HTERT RPE-1 (cell line): ENCODE data around the gene ANKS6.

Experiments used
- in situ Hi-C: fragments of 300-500 bp; cut with MboI; formaldehyde crosslinking; loops from 4 replicates; pipeline ENCODE4 v1.14.3; 2020; ENCODE audit warnings: low sequenced_read_pairs

The ANKS6 gene

DNA sequence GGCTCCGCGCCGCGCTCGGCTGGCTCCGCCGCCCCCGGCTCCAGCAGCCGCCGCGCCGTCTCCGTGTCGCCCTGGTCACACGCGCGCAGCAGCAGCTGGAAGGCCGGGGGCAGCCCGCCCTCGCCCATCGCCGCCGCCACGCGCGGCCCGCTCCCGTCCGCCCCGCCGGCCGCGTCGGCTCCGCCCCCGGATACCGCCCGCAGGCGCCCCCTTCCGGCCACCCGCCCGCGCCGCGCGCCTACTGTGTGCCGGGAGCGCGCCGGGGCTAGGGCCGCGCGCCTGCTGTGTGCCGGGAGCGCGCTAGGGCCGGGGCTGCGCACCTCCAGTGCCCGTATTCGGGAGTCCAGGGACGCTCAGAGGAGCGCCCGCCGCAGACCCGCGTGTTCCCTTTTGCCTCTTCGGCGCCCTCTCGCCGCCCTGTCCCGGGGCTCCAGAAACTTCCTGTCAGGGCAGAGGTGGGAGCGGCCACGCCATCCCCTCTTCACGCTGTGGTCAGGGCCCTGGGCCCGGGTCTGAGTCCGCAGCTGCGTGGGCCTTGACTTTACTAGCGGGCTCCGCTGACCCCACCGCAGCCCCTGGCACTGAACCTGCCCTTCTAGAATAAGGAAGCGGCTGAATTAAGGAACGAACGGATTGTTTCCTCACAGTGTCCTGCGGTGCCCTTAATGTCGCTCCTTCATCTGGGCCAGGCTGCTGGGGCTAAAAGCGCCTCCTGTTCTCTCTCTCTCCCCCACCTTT, at the start of gene ANKS6:
Gene ANKS6, minus strand, starts transcription at position 192 of the 738 bp plus-strand sequence. Its CDS starts 64 bp downstream, at position 128.
- in situ Hi-C loops, result no loop called here

DNA sequence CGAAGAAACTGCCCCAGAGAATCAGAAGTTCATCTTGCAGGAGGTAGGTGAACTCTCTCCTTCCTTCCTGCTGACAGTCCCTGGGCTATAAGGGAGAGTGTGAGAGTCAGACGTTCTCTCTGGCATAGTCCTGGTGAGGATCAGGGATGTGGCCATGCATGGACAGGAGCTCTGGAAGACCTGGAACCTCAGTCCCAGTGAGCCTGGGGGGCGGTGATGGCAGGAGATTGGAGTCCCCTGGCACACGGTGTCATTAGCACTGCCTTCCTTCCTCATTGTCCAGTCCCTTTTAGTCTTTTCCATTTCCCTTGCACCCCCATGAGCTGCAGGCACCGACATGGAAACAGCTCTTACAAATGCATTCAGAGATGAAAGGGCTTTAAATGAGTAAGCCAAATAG, 49.7 kb upstream of the ANKS6 start:
- in situ Hi-C loops, result no loop called here

DNA sequence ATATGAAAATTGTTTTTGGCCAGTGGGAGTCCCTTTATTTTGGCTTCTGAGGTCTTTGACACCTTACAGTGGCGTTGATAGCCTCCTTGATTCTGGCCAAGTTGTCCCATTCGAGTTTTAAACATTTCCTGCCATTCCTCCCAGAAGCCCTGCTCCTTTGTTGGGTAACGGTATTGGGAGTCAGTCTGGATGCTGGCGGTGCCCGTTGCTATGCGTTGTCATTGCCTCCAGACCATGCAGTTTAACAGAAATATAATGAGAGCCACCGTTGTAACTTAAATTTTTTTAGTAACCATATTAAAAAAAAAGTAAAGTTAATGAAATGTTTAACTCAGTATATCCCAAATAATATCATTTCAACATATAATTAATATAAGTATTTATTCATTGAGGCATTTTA, 46.2 kb upstream of the ANKS6 start:
- in situ Hi-C loops, result no loop called here

DNA sequence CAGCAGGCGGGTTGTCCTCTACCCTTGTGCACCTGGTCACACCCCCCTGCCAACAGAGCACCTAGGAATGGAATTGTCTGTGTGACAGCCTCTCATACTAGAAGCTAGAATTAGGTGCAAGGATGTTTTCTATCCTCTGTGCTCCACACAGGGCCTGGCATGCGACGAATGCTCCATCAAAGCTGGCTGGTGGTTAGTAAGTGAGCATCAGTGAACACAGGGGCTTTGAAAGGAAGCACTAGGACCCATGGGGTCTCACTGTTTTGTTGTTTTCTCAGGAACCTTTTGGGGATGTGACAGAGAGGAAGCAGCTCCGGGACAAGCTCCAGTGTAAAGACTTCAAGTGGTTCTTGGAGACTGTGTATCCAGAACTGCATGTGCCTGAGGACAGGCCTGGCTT, 43.4 kb upstream of the ANKS6 start:
- in situ Hi-C loops, result no loop called here

DNA sequence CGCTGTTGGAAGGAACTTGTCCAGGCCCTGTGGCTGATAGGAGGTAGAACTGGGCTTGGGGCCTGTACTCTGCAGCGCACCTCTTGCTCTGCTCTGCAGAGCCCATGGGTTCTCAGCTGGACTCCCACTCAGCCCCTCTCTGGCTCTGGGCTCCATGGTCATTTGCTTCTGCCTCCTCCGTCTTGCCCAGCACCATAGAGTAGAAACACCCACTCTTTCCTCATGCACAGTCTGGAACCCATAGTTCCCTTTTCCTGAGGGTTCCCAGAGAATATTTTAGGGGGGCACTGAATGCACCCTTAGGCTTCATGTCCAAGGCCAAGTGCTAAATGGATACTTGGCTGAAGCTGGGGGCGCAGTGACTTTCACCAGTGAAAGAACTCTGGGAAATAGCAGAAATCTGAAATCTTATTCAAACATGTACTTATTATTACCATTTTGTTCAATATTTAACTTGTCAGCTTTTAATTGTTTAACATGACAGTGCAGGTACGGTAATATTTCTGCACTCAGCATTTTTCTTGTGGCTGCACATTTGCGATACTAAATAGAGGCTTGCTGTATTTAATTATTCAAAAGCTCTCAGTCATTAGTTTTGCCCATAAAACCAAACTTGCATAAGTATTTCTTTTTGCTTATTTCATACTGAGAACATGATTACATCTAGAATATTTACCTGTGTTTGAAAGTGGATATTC, 42.7 kb upstream of the ANKS6 start:
- in situ Hi-C loops, result no loop called here

DNA sequence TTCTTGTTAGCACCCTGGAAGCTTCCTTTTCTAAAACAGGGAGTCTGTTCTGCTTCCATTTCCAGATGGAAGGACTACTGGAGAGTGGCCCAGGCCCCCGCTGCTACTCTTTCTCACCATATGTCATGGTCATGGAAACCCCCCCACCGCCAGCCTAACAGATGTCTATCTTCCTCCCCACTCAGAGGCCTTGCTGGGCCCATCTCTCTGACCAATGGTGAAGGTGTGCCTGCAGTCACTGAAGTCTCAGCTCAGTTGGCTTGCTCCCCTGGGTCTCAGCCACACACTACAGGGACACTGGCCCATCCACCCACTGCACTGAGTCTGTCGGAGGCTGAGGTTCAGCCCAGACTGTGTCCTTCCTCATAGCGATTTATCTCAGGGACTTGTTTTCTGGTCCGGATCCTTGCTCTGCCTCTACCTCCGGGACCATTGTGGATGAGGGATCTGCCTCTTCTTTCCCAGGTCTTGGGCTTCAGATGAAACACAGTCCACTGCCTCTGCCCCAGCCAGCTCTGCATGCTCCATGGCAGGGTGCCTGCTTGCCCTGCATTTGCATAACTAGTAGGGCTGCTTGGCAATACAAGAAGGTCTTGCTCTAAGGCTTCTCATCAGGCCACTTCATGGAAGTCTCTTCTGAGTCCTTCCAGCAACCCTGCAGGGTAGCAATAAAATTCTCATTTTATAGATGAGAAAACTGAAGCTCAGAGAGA, 42.0 kb upstream of the ANKS6 start:
- in situ Hi-C loops, result no loop called here

DNA sequence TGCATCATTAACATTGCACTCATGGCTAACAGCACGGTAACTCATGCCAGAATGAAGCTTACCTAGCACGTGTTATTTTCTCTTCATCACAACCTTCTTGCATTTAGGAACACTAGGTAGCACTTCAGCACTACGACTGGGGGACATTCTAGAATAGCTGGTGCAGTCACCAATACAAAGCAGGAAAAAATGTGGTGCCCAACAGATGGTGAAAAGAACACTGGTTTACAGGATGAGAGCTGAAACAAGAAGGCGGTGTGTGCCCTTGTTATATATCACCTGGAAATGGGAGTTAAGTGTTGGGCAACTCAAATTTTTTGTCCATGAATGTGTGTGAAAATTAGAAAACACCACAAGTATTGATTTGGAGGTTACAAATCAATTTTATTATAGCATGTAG, 41.2 kb upstream of the ANKS6 start:
- in situ Hi-C loops, result no loop called here

DNA sequence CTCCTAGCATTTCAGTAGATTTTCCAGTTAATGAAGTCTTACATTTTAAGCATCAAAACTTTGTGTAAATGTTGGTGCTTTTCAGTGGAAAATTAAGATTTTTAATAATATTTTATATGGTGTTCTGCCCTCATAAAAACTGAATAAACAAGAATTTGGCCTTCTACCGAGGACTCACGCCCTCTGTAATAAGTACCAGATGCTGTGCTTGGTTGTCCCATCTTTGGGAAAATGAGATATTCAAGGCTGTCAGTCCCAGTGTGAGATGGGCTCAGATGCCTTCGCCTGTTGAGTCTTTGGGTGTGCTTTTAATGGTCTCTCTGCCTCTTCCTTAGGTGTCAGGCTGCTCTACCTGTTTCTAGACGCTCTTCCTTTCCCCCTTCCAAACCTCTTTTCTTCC, 39.9 kb upstream of the ANKS6 start:
- in situ Hi-C loops, result no loop called here

DNA sequence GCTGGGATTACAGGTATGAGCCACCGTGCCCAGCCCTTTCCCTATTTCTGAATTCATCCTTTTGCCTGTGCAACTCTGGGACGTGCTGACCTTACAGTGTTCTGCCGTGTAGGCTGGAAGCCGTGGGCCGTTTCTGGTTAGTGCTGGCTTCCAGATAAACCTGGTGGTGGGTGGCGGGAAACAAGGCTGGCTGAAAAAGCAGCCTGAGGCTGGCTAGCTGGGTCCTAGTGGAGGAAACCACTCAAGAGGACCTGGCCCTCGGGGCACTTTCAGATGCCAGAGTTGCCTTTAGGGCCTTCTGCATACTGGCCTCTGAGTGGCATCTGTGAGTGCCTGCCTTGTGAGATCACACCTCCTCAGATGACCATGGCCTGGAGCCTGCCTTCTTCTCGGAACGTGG, 38.0 kb upstream of the ANKS6 start:
- in situ Hi-C loops, result no loop called here

DNA sequence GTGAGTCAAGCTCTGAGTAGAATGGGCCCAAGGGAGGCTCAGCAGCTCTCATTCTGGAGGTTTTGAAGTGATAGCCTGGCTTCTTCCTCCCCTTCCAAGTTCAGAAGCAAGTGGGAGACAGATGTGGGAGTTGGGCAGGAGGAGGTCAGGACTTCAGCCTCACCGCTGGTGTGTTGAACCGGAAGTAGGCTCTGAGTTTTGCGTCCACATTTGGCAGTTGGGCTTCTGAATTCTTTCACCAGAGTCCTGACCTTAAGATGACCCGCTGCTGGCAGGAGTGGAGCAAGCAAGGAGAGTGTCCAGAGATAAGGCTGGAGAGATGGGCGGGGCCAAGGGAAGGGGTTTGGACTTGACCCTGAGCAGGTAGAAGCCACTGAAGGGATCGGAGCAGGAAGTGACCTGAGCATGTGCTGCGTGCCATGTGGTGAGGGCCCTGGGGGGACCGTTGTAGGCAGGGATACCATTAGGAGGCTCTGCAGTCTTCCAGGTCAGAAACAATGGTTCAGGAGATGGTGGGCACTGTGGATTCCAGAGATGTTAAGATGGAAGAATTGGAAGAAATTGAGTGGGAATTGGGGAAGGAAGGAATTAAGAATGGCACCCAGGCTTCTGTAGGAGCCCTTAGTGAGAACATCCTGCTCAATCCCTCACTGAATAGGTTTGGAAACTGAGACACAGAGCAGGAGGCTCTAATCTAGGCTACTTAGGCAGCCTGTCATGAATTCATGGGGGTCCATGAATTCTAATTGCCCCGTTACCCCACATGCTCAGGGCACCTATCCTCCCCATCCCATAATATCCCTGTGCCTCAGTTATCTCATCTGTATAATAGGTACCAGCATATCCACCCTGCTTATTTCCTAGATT, 37.0 kb upstream of the ANKS6 start:
- in situ Hi-C loops, result no loop called here

DNA sequence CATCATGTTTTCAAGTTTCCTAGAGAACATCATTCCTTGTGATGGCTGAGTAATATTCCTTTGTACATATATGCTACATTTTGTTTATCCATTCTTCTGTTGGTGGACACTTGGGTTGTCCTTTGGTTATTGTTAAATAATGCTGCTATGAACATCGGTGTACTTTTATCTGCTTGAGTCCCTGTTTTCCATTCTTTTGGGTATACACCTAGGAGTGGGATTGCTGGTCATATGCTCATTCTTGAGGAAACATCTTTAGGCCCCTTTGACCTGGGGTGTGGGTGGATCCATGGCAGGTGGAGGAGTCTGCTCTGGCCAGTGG, 36.4 kb upstream of the ANKS6 start:
- in situ Hi-C loops, result no loop called here

DNA sequence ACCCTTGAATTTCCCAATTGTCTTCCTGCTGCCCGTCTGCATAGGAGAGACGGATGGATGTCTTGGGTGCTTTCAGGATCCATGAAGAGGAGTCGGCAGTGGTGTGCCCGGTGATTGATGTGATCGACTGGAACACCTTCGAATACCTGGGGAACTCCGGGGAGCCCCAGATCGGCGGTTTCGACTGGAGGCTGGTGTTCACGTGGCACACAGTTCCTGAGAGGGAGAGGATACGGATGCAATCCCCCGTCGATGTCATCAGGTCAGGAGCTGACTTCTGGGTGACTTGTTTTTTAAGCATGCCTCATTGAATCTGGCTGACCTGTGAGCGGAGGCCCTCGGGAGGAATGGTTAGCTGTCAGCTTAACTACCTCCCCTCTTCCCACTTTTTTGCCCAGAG, 35.3 kb upstream of the ANKS6 start:
- in situ Hi-C loops, result no loop called here

DNA sequence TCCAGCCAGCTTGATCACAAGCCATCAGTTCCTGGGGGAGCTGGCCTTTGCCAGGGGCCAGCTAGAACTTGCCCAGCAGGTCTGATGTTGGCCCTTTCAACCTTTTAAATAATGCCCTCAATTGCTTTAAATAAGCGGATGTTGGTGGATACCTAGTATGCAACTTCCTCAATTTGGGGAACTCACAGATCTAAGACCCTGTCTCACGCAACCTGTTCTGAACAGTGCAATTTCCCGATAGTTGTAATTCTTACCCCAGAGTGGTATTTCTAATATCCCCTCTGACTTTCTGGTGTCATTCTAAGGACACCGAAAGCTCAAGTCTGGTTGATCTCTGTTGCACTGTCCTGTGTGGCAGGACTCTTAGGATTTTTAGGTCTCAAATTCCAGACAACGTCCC, 34.2 kb upstream of the ANKS6 start:
- in situ Hi-C loops, result no loop called here

DNA sequence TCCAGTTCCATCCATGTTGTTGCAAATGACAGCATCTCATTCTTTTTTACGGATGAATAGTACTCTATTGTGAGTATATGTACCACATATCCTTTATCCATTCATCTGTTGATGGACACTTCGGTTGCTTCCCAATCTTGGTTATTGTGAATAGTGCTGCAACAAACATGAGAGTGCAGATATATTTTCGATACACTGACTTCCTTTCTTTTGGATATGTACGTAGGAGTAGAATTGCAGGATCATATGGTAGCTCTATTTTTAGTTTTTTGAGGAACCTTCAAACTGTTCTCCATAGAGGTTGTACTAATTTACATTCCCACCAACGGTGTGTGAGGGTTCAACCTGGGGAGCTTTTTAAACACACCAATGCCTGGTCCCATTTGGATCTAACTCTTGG, 33.4 kb upstream of the ANKS6 start:
- in situ Hi-C loops, result no loop called here

DNA sequence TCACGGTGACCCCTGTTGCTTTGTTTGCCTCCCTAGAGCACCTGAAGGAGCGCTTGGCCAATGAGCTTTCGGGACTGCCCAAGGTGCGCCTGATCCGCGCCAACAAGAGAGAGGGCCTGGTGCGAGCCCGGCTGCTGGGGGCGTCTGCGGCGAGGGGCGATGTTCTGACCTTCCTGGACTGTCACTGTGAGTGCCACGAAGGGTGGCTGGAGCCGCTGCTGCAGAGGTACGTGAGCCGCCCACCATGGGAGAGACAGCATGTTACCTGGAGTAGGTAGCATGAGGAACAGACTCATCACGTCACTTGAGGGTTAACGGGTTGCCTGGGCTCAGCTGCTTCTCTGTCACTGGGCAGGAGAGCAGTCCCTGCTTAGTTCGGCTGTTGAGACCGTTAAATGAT, 30.4 kb upstream of the ANKS6 start:
- in situ Hi-C loops, result no loop called here

DNA sequence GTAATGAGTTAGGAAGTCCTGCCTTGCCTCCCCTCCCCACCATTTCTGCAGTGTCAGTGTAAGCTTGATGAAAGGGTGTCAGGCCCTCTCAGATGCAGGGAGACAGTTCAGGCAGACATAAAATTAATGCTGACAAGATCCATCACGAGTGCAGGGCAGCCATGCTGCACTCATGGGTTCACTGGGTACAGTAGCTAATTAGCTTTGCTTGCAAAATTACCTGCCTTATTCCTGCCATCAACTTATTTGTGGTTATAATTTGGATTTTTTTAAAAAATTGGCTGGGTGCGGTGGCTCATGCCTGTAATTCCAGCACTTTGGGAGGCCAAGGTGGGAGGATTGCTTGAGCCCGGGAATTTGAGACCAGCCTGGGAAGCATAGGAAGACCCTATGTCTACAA, 29.1 kb upstream of the ANKS6 start:
- in situ Hi-C loops, result no loop called here

DNA sequence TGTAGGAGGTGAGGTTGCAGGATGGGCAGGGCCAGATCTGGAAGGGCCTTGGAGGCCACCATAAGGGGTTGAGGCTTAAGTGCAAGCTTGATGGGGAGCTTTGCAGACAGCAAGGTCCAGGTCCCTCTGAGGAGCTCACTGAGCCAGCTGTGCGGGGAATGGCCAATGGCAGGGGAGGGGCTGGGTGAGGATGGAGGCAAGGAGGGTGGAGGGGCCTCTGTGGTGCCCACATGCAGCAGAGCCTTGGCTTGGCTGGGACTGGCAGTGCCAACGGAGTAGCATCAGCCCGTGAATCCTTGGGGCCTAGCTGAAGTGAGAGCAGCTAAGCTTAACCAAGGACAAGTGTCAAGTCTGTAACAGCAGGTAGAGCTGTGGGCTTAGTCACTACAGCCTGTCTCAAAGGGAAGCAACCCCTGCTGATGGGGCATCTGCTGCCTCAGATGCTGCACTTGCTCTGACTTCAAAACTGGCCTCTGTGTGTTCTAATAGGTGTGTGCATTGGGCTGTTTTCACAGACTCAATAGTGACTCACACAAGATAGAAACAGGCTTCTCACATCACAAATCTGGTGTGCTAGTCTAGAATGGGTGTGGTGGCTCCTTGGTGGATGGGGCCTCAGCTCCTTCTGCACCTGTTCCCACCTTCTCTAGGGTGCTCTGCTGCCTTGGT, 27.4 kb upstream of the ANKS6 start:
- in situ Hi-C loops, result no loop called here

DNA sequence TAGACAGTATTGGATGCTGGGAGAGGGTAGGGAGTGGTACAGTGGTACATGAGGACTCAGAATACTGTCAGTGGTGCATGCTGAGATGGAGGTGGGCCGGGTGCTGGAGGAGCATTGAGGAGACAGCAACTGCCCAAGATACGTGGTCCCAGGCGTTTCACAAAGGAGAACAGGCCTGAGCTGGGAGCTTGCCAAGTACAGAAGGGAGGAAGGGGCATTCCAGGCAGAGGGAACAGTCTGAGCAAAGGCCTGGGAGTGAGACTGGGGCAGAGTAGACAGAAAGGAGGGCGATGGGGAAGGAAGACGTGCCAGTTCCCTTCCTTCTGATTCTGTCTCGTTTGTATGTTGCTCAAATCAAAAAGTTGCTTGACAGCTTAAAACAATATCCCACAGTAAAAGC, 26.3 kb upstream of the ANKS6 start:
- in situ Hi-C loops, result no loop called here

DNA sequence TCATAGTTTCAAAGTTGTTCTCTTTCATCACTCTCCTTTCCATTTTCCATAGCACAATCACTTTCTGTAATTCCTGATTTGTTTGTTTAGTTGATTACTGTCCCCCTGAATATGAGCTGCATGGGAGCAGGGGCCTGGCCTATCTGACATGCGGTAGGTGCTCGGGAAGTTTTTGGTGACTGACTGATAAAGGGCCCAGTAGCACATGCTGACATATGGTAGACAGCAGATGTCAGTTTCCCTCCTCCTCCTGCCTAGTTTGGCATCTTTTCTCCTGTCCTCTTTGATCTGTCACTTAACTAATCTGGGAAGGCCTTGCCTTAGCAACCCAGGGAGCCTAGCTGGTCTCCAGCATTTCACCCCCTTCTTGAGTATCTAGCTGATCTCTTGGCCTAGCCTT, 25.5 kb upstream of the ANKS6 start:
- in situ Hi-C loops, result no loop called here

DNA sequence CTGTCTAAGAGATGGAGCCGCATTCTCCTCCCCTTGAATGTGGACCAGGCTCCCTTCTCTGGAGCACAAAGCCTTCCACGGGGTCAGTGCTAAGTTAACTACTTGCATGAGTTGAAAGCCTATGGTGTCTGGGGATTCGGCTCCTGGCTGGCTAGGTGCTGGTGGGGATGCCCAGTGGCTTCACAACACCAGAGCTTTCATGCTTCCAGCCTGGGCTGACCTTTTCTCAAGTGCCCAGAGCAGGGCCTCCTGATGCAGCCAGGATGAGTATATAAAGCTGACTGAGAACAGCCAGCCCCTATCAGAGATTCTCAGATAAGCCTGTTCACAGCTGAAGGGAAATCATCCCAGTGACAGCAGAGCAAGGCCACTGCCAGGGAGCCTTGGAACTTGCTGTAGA, 22.9 kb upstream of the ANKS6 start:
- in situ Hi-C loops, result no loop called here

DNA sequence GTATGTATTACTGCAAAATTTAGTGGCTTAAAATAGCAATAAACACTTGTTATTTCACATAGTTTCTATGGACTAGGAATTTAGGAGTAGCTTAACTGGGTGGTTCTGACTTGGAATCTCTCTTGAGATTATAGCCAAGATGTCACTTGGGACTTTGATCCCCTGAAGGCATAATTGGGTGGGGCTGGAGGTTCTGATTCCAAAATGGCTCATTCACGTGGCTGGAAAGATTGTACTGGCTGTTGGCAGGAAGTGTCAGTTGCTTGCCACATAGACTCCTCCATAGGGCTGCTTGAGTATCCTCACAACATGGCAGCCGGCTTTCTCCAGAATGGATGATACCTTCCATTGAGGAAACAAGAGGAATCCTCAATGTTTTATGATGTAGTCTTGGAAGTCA, 22.4 kb upstream of the ANKS6 start:
- in situ Hi-C loops, result no loop called here
